GM21825 (cell line): Measurements from ENCODE around the gene SFXN1.

Experiments used
- ATAC-seq: cut with Tn5 transposase; IDR thresholded peaks from one replicate; pipeline ENCODE4 v1.9.1; 2021; ENCODE audit warnings: mild to moderate bottlenecking, moderate library complexity; ENCODE audit not compliant: unreplicated experiment

Gene SFXN1

GRCh38 chr5:175567954-175568353, 89.6 kb downstream of the SFXN1 start:
- no peak for ATAC-seq

GRCh38 chr5:175569701-175570100, 91.3 kb downstream of the SFXN1 start:
- ATAC-seq: no peak

- ATAC-seq: no peak
These were observed 94.5 kb downstream of the SFXN1 start for GRCh38 chr5:175572886-175573285.

- ATAC-seq: no peak
These were observed 95.3 kb downstream of the SFXN1 start for GRCh38 chr5:175573493-175574269.

- ATAC-seq: no peak
These were observed 96.9 kb downstream of the SFXN1 start for GRCh38 chr5:175575301-175575700.

GRCh38 chr5:175576096-175576495, 97.7 kb downstream of the SFXN1 start:
- no peak for ATAC-seq

- no peak for ATAC-seq
These were observed 98.2 kb downstream of the SFXN1 start for GRCh38 chr5:175576591-175576990.
